ENCODE results near the gene FCHO2. TPM values are rescaled to one million over a fixed set of nuclear protein-coding genes. Genes with fewer than 3 reads are reported as not detected.
"Not testable (repeated sequence)": the region's sequence is repeated elsewhere in the genome, so short reads cannot be mapped to it uniquely, and the experiment has no call there.

FCHO2 gene
- total RNA-seq, 1 donor, result 18.8 TPM

DNA sequence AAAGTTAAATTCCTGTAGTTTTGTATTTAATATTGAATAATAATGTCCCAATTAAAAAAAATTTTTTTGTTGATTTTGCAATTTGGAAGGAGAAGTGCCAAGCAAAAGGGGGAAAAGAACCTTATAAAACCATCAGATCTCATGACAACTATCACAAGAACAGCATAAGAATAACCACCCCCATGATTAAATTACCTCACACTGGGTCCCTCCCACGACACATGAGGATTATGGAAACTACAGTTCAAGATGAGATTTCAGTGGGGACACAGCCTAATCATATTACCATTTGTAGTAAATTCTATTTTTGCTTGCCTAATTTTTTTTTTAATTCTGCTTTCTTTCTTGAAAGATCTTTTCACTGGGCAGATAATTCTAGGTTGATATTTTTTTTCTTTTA, 33.4 kb upstream of the FCHO2 start:
- TF ChIP-seq, protein P1, sequence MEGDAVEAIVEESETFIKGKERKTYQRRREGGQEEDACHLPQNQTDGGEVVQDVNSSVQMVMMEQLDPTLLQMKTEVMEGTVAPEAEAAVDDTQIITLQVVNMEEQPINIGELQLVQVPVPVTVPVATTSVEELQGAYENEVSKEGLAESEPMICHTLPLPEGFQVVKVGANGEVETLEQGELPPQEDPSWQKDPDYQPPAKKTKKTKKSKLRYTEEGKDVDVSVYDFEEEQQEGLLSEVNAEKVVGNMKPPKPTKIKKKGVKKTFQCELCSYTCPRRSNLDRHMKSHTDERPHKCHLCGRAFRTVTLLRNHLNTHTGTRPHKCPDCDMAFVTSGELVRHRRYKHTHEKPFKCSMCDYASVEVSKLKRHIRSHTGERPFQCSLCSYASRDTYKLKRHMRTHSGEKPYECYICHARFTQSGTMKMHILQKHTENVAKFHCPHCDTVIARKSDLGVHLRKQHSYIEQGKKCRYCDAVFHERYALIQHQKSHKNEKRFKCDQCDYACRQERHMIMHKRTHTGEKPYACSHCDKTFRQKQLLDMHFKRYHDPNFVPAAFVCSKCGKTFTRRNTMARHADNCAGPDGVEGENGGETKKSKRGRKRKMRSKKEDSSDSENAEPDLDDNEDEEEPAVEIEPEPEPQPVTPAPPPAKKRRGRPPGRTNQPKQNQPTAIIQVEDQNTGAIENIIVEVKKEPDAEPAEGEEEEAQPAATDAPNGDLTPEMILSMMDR (IDR thresholded peaks at IDR 0.05; ENCODE audit: insufficient read depth, low read length), result no peak
- DNase-seq (ENCODE audit: low read depth), result no peak
- no peak overlapping the region for H3K4me3 ChIP-seq (ENCODE audit: low read depth, low read length)

DNA sequence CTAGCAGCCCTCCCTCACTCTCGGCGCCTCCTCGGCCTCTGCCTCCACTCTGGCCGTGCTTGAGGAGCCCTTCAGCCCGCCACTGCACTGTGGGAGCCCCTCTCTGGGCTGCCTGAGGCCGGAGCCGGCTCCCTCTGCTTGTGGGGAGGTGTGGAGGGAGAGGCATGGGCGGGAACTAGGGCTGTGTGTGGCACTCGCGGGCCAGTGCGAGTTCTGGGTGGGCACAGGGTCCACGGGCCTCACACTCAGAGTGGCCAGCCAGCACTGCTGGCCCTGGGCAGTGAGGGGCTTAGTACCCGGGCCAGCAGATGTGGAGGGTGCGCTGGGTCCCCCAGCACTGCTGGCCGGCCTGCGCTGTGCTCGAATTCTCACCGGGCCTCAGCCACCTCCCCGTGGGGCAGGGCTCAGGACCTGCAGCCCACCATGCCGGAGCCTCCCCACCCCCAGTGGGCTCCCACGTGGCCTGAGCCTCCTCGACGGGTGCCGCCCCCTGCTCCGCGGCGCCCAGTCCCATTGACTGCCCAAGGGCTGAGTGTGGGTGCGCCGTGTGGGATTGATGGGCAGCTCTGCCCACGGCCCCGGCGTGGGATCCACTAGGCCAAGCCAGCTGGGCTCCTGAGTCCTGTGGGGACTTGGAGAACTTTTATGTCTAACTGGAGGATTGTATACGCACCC, 30.4 kb upstream of the FCHO2 start:
- TF ChIP-seq, protein P1 (IDR thresholded peaks at IDR 0.05; ENCODE audit: insufficient read depth, low read length), result no peak
- H3K4me3 ChIP-seq (ENCODE audit: low read depth, low read length), result no peak overlapping the region
- no peak for DNase-seq (ENCODE audit: low read depth)

DNA sequence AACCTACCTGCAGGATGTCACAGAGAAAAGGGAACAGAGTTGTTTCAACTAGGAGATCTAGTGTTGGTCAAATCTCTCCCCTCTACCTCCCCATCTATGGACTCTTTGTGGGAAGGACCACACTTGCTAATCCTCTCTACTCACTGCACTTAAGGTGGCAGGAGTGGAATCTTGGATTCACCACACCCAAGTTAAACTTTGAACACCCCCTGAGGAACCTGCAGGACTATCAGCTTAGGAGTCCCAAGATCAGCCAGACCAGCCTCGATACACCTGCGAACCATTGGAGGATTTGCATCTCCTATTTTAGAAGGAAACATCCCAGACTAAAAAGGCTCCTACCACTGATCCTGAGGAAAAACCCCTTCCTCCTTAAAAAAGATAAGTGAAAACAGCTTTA, 23.2 kb upstream of the FCHO2 start:
- not testable (repeated sequence) for H3K4me3 ChIP-seq (ENCODE audit: low read depth, low read length); DNase-seq (ENCODE audit: low read depth)

DNA sequence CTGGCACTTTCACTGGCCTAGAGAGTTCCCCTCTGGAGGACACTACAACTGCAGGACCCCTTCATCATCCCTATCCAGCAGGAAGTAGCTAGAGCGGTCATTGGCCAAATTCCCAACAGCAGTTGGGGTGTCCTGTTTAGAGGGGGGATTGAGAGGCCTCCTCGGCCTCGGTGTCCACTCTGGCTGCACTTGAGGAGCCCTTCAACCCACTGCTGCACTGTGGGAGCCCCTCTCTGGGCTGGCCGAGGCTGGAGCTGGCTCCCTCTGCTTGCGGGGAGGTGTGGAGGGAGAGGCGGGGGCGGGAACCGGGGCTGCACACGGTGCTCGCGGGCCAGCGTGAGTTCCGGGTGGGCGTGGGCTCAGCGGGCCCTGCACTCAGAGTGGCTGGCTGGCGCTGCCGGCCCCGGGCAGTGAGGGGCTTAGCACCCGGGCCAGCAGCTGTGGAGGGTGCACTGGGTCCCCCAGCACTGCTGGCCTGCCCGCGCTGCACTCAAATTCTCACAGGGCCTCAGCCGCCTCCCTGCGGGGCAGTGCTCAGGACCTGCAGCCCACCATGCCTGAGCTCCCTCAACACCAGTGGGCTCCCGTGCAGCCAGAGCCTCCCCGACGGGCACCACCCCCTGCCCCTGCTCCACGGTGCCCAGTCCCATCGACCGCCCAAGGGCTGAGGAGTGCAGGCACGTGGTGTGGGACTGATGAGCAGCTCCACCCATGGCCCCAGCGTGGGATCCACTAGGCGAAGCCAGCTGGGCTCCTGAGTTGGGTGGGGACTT, 20.7 kb upstream of the FCHO2 start:
- not testable (repeated sequence) for DNase-seq (ENCODE audit: low read depth)

DNA sequence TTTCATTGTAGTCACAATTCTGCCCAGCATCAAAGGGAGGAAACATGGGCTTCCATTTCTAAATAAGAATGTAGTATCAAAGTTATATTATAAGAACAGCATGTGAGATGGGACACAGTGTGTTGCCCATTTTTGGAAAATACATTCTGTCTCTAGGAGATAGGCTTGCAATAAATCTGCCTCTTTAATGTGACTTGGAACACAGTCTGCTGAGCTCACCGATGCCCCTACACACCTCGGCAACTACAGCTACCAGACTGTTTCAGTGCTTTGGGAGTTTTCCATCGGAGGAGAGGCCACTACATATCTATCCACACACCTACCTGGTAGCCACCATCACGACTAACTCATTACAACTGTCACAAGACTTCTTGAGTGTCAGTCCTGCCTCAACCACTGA, 18.9 kb upstream of the FCHO2 start:
- TF ChIP-seq, protein P1 (IDR thresholded peaks at IDR 0.05; ENCODE audit: insufficient read depth, low read length), result no peak
- H3K4me3 ChIP-seq (ENCODE audit: low read depth, low read length), result no peak overlapping the region

More for the DNA sequence above, 20.7 kb upstream of the FCHO2 start:
- not testable (repeated sequence) for H3K4me3 ChIP-seq (ENCODE audit: low read depth, low read length)

DNA sequence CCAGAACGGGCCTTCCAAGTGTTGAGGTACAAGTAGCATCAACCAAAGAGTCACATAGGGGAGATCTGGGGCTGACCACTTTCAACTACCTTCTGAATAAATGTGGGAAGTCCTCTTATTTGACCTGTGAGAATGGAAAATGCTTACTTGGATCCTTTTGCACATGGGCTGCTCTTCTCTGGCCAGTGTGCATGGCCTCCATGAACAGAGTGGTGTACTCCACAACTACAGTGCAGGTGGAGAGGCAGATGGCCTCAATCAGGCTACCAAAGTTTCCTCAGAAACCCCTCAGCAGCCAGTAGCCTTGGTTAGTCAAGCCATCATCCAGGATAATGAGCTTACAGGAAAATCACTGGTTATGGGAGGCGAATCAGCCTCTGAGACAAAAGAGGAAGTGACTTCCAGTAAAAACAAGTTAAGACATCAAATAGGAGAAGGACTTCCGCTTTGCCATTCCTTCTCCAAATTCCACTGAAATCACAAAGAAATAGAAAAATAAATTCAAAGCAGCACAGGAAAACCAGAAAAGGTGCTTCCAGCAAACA, 18.3 kb upstream of the FCHO2 start:
- DNase-seq (ENCODE audit: low read depth), result no peak
- H3K4me3 ChIP-seq (ENCODE audit: low read depth, low read length), result no peak overlapping the region
- TF ChIP-seq, protein P1 (IDR thresholded peaks at IDR 0.05; ENCODE audit: insufficient read depth, low read length), result no peak

More for the DNA sequence above, 18.9 kb upstream of the FCHO2 start:
- no peak for DNase-seq (ENCODE audit: low read depth)

DNA sequence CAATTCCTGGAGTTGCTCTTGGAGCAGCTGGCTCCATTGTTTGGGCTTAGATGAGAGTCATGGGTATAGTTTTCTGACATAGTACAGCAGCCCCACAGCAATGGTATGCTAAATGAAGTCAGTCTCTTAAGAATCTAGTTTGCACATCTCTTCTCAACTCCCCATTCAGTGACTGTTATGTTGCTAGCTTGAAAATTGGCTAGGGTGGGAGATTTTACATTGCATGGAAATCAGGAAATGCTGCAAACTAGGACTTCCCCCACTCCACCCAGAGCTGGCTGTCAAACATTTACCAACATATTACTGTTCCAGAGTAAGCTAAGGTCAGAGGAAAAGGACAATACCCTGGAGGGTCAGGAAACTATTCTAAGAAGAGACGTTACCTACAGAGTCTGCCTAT, 17.6 kb upstream of the FCHO2 start:
- peak; percentile 54 for DNase-seq (ENCODE audit: low read depth)
- TF ChIP-seq, protein P1 (IDR thresholded peaks at IDR 0.05; ENCODE audit: insufficient read depth, low read length), result no peak
- H3K4me3 ChIP-seq (ENCODE audit: low read depth, low read length), result no peak overlapping the region

All from fibroblast of the aortic adventitia (primary cell).